ENCODE results near the gene NDUFB11.

Gene NDUFB11

GRCh38 chrX:47174846-47175587, 30.5 kb upstream of the NDUFB11 start:
- no peak for DNase-seq (ENCODE audit: low read depth in 3 of 3)

- no peak for DNase-seq (ENCODE audit: low read depth in 3 of 3)
These were observed 29.9 kb upstream of the NDUFB11 start for GRCh38 chrX:47174376-47174775.

GRCh38 chrX:47172971-47173792, 28.7 kb upstream of the NDUFB11 start:
- no peak for DNase-seq (ENCODE audit: low read depth in 3 of 3)

GRCh38 chrX:47172549-47172948, 28.0 kb upstream of the NDUFB11 start:
- no peak for DNase-seq (ENCODE audit: low read depth in 3 of 3)

- DNase-seq (ENCODE audit: low read depth in 3 of 3), result no peak
These were observed 27.5 kb upstream of the NDUFB11 start for GRCh38 chrX:47171996-47172395.

GRCh38 chrX:47170861-47171692, 26.6 kb upstream of the NDUFB11 start:
- DNase-seq (ENCODE audit: low read depth in 3 of 3), result no peak

- DNase-seq (ENCODE audit: low read depth in 3 of 3), result no peak
These were observed 25.4 kb upstream of the NDUFB11 start for GRCh38 chrX:47169726-47170515.

GRCh38 chrX:47169273-47169672, 24.8 kb upstream of the NDUFB11 start:
- no peak for DNase-seq (ENCODE audit: low read depth in 3 of 3)

GRCh38 chrX:47168495-47169073, 24.1 kb upstream of the NDUFB11 start:
- no peak for DNase-seq (ENCODE audit: low read depth in 3 of 3)

- DNase-seq (ENCODE audit: low read depth in 3 of 3), result no peak
These were observed 21.6 kb upstream of the NDUFB11 start for GRCh38 chrX:47166126-47166525.

- DNase-seq (ENCODE audit: low read depth in 3 of 3), result no peak
These were observed 19.9 kb upstream of the NDUFB11 start for GRCh38 chrX:47164420-47164819.

GRCh38 chrX:47162927-47163583, 18.6 kb upstream of the NDUFB11 start:
- no peak for DNase-seq (ENCODE audit: low read depth in 3 of 3)

- DNase-seq (ENCODE audit: low read depth in 3 of 3), result no peak
These were observed 16.3 kb upstream of the NDUFB11 start for GRCh38 chrX:47160781-47161180.

- no peak for DNase-seq (ENCODE audit: low read depth in 3 of 3)
These were observed 14.3 kb upstream of the NDUFB11 start for GRCh38 chrX:47158781-47159180.

- no peak for DNase-seq (ENCODE audit: low read depth in 3 of 3)
These were observed 13.6 kb upstream of the NDUFB11 start for GRCh38 chrX:47158131-47158530.

GRCh38 chrX:47156611-47157520, 12.4 kb upstream of the NDUFB11 start:
- no peak for DNase-seq (ENCODE audit: low read depth in 3 of 3)

- no peak for DNase-seq (ENCODE audit: low read depth in 3 of 3)
These were observed 6.9 kb upstream of the NDUFB11 start for GRCh38 chrX:47151435-47151834.

- no peak for DNase-seq (ENCODE audit: low read depth in 3 of 3)
These were observed 4.4 kb upstream of the NDUFB11 start for GRCh38 chrX:47148946-47149345.

All from stimulated activated CD4-positive, alpha-beta T cell treated with anti-CD3 and anti-CD28 coated beads, TNF-alpha, amount 100 ng/mL, for 4 hours (primary cell).